Activated CD8-positive, alpha-beta T cell treated with anti-CD3 and anti-CD28 coated beads for 36 hours (primary cell): ENCODE results near the gene KDM5B. TPM values are rescaled to one million over a fixed set of nuclear protein-coding genes. Genes with fewer than 3 reads are reported as not detected.
A peak's percentile ranks its signal among the peaks of the same experiment; 100 is the strongest.

Experiments used
- ATAC-seq: fragments of 200-7000 bp; cut with Tn5 transposase; one replicate; pipeline ENCODE4 v1.10.0; 2021; ENCODE audit warnings: mild to moderate bottlenecking, moderate library complexity
- CTCF ChIA-PET: fragments of 350-600 bp; sonication (Branson Sonifier 250); formaldehyde crosslinking; loops from one replicate; lab custom pipeline; 2021; ENCODE audit warnings: antibody characterized with exemption; lab: Charles Lee
- POLR2A ChIA-PET: fragments of 350-600 bp; sonication (Branson Sonifier 250); formaldehyde crosslinking; loops from one replicate; lab custom pipeline; 2021; ENCODE audit warnings: antibody characterized with exemption; lab: Charles Lee
- DNase-seq: peaks from one replicate; pipeline ENCODE4 v3.0.0-alpha.2; 2020
- H3K27ac Mint-ChIP-seq: one replicate; pipeline ENCODE4 v1.8.0; 2021; ENCODE audit warnings: mild to moderate bottlenecking, mixed read lengths
- H3K27me3 Mint-ChIP-seq: one replicate; pipeline ENCODE4 v1.8.0; 2021; ENCODE audit warnings: mixed read lengths
- H3K36me3 Mint-ChIP-seq: one replicate; pipeline ENCODE4 v1.8.0; 2021; ENCODE audit warnings: low read depth, mixed read lengths
- H3K4me1 Mint-ChIP-seq: one replicate; pipeline ENCODE4 v1.8.0; 2021; ENCODE audit warnings: low read depth, mixed read lengths
- H3K4me3 Mint-ChIP-seq: one replicate; pipeline ENCODE4 v1.8.0; 2021; ENCODE audit warnings: mild to moderate bottlenecking, moderate library complexity, mixed read lengths
- H3K9me3 Mint-ChIP-seq: one replicate; pipeline ENCODE4 v1.8.0; 2021; ENCODE audit warnings: mixed read lengths
- CTCF ChIP-seq: fragments of 200-600 bp; IDR thresholded peaks from one replicate; pipeline ENCODE4 v1.8.0; 2022; ENCODE audit warnings: antibody characterized with exemption, mild to moderate bottlenecking
- intact Hi-C: fragments of 100-400 bp; cut with micrococcal nuclease; formaldehyde crosslinking; loops from one replicate; pipeline ENCODE4 v1.10.0; 2022
- total RNA-seq, 2 experiments: library from RNA; stranded (reverse); gene quantifications; one replicate each; pipeline ENCODE4 v1.2.3, GENCODE V29; 2021

KDM5B gene
- total RNA-seq, 2 experiments from 2014 or later = 54.8 to 60.3 TPM

GRCh38 chr1:202692959-202693555 is 115.2 kb downstream of the KDM5B start:
- H3K27ac Mint-ChIP-seq = no peak overlapping the region
- peak; percentile 82 for DNase-seq
- H3K36me3 Mint-ChIP-seq = no peaks in the 10 kb centered on the region
- ChIA-PET CTCF (interaction anchor here (0.6 to 1.1 kb wide), 3 partner anchors 27 to 481 kb away, joined by 3 to 5 read pairs (median 4); no protein-coding TSS in a partner anchor), POLR2A (interaction anchor here (0.7 kb wide), 1 partner anchor 32 kb away, joined by 3 read pairs; no protein-coding TSS in a partner anchor)
- H3K27me3 Mint-ChIP-seq = peaks cover 32% of the 10 kb centered on the region
- H3K4me3 Mint-ChIP-seq = no peak overlapping the region
- H3K4me1 Mint-ChIP-seq = no peaks in the 10 kb centered on the region
- peak; percentile 82 for ATAC-seq
- H3K9me3 Mint-ChIP-seq = peaks cover 2% of the 10 kb centered on the region
- TF ChIP-seq CTCF = no peak
- intact Hi-C loops = no loop called here

GRCh38 chr1:202691816-202692215 is 116.4 kb downstream of the KDM5B start:
- peaks cover 2% of the 10 kb centered on the region for H3K9me3 Mint-ChIP-seq
- POLR2A ChIA-PET = no interaction called here
- peaks cover 30% of the 10 kb centered on the region for H3K27me3 Mint-ChIP-seq
- intact Hi-C loops = no loop called here
- CTCF ChIA-PET = no interaction called here
- no peak for TF ChIP-seq CTCF
- no peak overlapping the region for H3K27ac Mint-ChIP-seq
- ATAC-seq = no peak
- no peak overlapping the region for H3K4me3 Mint-ChIP-seq
- no peaks in the 10 kb centered on the region for H3K36me3 Mint-ChIP-seq
- H3K4me1 Mint-ChIP-seq = no peaks in the 10 kb centered on the region
- no peak for DNase-seq

GRCh38 chr1:202689493-202690342 is 118.5 kb downstream of the KDM5B start:
- TF ChIP-seq CTCF = no peak
- Mint-ChIP-seq H3K36me3 (no peaks in the 10 kb centered on the region), H3K9me3 (peaks cover 2% of the 10 kb centered on the region), H3K27me3 (peaks cover 22% of the 10 kb centered on the region), H3K4me1 (no peaks in the 10 kb centered on the region), H3K4me3 (no peak overlapping the region), H3K27ac (no peak overlapping the region)
- ChIA-PET POLR2A (no interaction called here), CTCF (no interaction called here)
- DNase-seq = no peak
- no peak for ATAC-seq
- intact Hi-C loops = no loop called here

DNA sequence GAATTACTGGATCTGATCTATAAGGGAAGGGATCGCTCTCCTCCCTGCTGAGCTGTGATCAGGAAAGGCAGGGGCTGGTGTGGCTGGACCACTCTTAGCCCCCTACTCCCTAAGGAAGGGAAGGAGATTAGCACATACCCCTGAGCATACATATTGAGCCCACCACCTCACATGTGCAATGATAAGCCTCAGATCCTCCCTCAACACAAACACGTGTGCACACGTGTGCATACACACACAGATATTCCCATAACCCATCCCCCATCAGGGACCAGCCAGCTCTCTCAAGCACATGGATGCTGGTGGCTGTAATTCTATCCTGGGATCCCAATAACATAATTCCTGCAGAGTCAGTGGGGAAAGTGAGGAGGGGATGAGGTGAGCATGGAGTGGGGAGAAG is 119.1 kb downstream of the KDM5B start:
- no peak overlapping the region for H3K4me3 Mint-ChIP-seq
- DNase-seq = no peak

More for the DNA sequence above, 119.1 kb downstream of the KDM5B start:
- Mint-ChIP-seq H3K27me3 (peaks cover 24% of the 10 kb centered on the region), H3K27ac (no peak overlapping the region), H3K9me3 (peaks cover 2% of the 10 kb centered on the region), H3K36me3 (no peaks in the 10 kb centered on the region), H3K4me1 (no peaks in the 10 kb centered on the region)
- TF ChIP-seq CTCF = no peak
- ATAC-seq = no peak
- CTCF ChIA-PET = no interaction called here
- POLR2A ChIA-PET = no interaction called here
- intact Hi-C loops = no loop called here
